NCI-H510A (cell line): ENCODE results near the gene PTDSS2.
A peak's percentile ranks its signal among the peaks of the same experiment; 100 is the strongest.
"Not testable (repeated sequence)": the region's sequence is repeated elsewhere in the genome, so short reads cannot be mapped to it uniquely, and the experiment has no call there.

Source experiments
- DNase-seq: peaks from one replicate; lab custom pipeline; 2025; lab: John Stamatoyannopoulos, UW

The PTDSS2 gene

DNA sequence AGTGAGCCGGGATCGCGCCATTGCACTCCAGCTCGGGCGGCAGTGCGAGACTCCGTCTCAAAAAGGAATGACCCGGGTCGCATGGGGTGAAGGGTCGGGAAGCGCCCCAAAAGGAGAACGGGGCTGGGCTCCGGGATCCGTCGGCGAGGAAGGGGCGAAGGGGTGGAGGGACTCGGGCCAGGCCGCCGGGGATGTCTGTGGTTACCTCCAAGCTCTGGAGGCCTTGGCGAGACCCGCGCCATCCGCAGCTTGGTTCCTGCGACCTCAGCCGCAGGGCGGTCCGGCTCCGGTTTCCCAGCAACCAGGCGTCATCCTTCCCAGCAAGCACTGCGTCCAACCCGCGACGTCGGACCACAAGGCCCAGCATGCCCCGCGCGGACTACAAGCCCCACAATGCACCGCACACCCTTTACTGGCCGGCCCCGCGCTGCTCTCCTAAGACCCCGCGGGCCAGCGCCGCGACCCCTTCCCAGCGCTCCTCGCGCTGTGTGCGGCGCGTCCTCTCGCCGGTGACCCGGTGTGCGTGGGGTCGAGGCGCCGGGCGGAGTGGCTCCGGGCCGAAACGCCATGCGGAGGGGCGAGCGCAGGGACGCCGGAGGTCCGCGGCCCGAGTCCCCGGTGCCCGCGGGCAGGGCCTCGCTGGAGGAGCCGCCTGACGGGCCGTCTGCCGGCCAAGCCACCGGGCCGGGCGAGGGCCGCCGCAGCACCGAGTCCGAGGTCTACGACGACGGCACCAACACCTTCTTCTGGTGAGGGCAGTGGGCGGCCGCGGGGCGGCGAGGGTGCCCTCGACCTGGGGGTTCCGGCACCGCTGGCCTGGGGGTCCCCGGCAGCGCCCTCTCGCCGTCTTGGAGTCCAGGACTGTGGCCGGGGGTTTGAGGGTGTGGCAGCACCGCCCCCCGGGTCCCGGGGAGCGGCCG, at the start of gene PTDSS2:
Gene PTDSS2, plus strand, starts transcription at position 391 of the 920 bp plus-strand sequence. Its CDS starts 177 bp downstream, at position 568.
- DNase-seq: peak; percentile 90

DNA sequence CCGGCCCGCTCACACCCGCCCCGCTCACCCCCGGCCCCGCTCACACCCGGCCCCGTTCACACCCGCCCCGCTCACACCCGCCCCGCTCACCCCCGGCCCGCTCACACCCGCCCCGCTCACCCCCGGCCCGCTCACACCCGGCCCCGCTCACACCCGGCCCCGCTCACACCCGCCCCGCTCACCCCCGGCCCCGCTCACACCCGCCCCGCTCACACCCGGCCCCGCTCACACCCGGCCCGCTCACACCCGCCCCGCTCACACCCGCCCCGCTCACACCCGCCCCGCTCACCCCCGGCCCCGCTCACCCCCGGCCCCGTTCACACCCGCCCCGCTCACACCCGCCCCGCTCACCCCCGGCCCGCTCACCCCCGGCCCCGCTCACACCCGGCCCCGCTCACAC, 48.9 kb upstream of the PTDSS2 start:
- DNase-seq: not testable (repeated sequence)

DNA sequence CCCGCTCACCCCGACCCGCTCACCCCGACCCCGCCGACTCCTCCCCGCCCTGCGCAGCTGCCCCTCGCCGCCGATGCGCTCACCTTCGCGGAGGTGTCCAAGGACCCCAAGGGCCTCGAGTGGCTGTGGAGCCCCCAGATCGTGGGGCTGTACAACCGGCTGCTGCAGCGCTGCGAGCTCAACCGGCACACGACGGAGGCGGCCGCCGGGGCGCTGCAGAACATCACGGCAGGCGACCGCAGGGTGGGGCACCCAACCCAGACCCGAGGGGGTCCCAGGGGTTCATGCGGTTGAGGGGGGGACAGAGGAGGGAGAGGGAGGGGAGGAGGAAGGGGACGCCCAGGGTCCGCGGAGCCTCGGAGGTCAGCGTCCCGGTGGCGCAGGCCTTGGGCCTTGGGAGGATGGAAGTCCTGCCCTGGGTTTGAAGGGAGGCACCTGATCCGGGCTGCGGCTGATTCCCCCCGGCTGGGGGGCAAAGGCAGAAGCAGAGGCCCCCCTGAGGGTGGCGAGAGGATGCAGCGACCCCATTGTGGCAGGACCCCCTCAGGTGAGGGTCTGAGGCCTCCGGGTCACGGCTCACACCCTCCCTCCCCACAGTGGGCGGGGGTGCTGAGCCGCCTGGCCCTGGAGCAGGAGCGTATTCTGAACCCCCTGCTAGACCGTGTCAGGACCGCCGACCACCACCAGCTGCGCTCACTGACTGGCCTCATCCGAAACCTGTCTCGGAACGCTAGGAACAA, 46.9 kb upstream of the PTDSS2 start:
- DNase-seq: no peak

DNA sequence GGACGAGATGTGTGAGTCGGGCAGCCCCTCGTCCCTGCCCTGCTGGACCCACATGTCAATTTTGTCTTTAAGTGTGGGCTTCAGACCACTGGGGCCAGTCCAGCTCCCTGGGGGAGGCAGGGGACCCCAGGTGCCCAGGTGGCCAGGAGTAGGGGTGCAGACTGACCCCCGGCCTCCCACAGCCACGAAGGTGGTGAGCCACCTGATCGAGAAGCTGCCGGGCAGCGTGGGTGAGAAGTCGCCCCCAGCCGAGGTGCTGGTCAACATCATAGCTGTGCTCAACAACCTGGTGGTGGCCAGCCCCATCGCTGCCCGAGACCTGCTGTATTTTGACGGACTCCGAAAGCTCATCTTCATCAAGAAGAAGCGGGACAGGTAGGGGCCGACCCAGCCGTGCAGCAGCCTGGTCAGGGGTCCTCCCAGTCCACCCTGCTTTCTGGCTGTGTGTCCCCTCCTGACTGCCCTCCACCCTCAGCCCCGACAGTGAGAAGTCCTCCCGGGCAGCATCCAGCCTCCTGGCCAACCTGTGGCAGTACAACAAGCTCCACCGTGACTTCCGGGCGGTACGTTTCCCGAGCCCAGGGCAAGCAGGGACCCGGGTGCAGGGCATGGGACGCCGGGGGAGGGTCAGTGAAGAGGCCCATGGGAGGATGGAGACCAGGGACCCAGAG, 46.2 kb upstream of the PTDSS2 start:
- no peak for DNase-seq

DNA sequence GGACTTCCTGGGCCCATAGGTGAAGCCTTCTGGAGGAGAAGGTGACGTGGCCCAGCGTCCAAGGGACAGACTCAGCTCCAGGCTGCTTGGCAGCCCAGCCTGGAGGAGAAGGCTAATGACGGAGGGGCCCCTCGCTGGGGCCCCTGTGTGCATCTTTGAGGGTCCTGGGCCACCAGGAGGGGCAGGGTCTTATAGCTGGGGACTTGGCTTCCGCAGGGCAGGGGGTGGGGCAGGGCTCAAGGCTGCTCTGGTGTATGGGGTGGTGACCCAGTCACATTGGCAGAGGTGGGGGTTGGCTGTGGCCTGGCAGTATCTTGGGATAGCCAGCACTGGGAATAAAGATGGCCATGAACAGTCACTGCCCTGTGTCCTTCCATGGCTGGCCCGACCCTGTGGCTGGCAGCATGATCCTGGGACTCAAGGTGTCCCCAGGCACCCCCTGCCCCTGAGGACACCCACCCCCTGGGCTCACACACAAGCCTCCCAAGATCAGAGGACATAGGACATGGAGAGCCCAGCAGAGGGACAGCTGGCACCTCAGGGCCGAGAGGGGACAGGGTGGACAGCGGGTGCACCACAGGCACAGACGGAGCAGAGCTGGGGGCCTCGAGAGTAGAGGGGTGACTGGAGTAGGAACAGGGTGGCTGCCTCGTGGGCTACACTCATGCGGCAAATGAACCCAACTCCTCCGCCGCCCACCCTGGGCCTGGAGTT, 45.4 kb upstream of the PTDSS2 start:
- no peak for DNase-seq

DNA sequence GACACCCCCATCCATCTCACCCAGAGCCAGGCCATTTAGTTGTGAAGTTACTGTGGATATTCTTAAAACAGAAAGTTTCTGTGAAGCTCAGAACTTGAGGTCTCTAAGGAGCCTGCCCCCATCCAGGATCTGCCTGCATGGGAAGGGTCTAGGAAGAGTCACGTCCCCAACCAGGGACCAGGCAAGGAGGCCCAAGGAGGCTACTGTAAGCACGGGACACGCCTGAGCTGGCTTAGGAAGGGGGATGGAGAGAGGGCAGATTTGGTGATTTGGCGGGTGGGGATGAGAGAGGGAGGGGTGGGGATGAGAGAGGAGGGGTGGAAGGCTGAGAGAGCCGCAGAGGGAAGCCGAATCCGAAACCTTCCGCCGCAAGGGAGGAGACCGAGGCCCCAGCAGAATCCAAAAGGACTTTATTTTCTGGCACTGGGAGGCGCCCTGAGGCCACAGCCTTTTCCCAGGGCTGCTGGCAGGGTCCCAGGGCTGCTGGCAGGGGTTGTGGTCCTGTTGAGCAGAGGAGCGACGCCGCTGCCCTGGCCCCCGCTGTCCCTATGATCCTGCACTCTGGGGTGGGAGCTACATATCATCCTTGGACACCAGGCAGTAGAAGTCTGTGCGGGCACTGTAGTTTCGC, 44.6 kb upstream of the PTDSS2 start:
- no peak for DNase-seq

DNA sequence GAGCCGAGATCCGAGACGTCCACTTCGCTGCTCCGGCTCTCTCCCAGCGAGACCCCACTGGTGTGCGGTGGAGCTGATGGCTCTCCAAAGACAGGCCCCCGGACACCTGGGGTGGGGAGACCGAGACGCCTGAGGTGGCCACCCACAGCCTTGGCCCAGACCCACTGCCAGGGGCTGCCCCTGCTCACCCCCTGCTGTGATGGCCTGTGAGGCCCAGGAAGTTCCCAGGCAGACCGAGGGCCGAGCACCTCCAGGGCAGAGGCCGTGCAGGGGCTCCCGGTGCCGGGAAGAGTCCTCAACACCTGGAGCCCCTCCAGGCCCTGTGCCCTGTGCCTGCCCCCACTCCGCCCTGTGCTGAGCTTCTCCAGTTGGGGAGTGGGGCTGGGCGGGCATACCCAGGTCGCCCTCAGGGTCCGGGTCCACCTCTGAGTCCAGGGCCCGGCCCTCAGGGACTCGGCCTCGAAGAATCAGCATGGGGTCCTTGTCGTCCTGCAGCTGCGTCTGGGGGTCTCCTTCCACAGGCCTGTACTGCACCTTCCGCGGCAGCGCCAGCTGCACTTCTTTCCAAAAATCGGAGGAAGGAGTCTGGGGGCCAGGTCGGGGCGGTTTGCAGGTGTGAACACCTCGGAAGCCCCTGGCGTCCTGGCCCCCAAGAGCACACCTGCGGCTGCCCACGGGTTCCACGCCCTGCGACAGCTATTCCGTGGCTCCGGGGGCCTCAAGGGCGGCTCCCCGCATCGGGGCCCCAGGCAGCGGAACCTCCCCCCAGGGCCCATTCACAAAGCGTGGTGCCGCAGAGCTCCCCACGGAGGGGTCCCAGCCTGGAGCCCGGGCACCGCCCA, 43.9 kb upstream of the PTDSS2 start:
- DNase-seq: no peak

DNA sequence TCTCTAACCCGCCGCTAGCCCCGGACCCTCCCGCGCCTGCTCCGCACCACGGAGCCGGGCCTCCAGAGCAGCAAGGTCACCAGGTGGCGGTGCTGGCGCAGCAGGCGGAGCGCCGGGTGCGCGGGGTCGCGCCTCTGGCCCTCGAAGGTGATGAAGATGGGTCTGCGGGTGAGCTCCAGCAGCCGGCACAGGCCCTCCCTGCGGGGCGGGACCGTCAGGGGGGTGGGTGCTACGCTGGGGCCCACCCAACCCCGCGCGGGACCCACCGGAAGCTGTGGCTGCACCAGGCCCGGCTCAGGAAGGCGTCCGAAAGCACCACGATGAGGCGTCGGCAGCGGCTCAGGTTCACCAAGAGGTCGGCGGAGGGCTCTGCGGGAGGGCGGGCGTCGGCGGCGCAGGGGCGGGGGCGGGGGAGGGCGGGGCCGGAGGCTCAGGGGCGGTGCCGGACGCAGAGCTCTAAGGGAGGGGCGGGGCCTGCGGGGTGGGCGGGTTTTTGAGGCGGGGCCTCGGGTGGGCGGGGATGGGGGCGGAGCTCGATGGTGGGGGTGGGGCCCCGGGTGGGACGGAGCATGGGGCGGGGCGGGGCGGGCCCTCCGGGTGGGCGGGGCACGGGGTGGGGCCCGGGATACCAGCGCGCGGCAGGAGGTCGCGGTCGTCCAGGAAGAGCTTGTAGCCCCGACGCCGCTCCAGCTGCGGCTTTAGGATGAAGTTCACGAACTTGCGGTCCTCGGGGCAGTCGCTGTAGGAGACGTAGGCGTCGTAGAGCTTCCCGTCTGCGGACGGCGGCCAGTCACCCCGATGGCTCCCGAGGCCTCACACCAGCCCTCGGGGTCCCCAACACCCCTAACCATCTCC, 43.1 kb upstream of the PTDSS2 start:
- DNase-seq: no peak

DNA sequence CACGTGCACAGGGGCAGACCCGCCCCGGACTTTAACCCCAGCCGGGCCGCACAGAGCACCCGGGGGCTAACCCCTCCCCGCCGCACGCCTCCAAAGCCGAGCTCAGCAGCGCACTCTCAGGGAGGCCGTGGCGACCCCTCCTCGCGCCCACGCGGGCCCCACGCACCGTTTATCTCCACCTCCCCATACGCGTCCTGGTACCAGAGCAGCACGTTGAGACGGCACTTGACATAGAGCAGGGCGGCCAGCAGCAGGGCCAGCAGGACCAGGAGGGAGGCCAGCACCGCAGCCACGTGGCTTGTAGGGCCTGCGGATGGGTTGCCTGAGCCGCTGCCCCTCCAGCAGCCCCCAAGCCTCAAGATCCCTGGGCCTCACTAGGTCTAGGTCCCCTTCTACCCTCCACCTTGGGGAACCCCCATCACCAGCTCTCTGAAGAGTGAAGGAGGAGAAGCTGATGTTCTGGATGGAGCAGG, 42.4 kb upstream of the PTDSS2 start:
- no peak for DNase-seq

DNA sequence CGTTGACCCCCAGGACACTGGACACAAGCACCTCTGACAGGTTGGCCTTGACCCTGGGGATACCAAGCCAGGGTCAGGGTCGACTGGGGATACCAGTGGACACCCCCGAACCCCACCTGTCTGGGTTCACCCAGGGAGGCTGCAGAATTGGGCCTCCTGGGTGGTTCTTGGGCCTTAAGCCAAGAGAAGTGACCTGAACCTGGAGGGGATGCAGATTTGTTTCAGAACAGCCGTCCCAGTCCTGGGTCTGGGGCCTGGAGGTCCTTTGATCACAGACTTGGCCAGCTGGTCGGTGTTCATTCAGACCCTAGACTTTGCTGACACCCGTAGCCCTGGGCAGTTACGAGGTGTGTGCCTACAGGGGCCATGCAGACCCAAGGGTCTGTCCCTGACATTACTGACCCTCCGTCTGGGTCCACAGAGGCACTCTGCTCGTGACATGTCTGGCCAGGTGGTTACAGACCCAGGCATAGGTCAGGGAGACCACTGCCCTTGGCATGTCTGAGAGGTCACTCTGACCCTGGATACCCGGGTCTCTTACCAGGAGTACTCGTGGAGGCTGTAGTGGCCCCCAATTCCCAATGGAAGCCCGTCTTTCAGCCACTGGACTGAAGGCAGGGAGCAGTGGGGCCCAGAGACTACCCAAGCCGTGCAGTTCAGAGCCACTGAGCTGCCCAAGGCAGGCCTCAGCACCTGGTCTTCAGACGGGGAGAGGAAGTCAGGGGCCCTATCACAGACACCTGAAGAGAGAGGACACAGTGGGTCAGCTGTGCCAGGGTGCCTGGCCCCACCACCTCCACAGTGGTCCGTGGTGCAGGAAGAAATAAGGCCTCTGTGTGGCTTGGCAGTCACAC, 41.7 kb upstream of the PTDSS2 start:
- DNase-seq: no peak

DNA sequence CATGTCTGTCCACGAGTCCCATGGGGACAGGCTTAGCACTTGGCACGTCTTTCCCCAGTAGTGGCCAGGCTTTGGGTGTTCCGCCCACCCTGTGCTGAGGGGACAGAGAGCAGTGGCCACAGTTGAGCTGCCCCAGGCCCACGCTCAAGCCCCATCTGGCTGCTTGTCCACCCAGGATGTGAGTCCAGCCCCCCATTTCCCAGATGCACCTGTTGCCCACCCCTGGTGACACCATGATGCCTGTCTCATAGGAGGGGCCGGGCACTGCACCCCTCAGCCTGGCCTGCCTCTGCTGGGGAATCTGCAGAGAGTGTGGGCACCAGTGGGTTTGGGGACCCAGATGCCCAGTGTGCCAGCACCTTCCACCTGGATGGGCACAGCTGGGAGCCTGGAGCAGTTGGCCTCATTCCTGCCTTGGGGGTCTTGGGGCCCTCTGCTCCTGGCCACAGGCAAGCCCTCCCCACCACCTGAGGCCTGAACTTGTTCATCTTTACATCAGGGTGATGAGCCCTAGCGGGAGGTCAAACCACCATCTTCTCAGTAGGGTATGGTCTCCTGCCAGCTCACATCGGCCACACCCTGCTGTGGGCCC, 41.0 kb upstream of the PTDSS2 start:
- no peak for DNase-seq

DNA sequence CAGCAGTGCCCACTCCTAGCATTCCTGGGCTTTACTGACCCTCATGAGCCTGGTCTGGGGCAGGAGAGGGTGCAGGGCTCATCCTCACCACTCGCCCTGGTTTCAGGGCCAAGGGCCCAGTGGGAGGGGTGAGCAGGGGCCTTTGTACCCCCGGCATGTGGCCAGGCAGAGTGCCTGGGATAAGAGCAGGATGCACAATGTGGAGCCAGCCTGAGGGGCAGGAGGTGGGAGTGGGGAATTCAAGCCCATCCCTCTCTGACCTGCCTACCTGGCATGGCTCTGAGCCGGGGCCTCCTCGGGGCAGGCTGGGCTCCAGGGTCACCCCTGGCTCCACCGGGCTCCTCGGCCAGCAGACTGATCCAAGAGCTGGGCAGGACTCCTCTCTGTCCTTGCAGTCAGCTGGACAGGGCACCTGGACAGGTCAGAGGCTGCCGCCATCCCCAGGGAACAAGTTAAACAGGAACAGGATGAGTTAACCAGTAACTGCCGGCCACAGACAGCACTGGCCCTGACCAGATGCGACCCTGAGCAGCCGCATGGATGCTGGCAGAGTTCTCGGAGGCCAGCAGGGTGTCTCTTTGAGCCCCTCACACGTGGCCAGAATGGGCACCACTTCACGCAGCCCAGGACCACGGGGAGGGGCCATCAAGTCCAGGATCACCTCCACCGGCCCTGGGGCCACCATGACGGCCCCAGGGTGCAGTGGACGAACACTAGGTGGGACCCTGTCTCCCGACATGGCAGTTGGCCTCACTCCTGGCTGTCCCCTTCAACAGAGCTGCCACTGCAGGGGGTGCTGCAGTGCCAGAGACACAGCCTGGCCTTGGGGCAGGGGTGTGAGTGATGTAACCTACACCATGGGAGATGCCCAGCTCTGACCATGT, 40.2 kb upstream of the PTDSS2 start:
- no peak for DNase-seq

DNA sequence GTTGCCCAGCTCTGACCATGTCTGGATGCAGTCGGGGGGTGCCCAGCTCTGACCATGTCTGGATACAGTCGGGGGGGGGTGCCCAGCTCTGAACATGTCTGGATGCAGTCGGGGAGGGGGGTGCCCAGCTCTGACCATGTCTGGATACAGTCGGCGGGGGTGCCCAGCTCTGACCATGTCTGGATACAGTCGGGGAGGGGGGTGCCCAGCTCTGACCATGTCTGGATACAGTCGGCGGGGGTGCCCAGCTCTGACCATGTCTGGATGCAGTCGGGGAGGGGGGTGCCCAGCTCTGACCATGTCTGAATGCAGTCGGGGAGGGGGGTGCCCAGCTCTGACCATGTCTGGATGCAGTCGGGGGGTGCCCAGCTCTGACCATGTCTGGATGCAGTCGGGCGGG, 39.4 kb upstream of the PTDSS2 start:
- not testable (repeated sequence) for DNase-seq

DNA sequence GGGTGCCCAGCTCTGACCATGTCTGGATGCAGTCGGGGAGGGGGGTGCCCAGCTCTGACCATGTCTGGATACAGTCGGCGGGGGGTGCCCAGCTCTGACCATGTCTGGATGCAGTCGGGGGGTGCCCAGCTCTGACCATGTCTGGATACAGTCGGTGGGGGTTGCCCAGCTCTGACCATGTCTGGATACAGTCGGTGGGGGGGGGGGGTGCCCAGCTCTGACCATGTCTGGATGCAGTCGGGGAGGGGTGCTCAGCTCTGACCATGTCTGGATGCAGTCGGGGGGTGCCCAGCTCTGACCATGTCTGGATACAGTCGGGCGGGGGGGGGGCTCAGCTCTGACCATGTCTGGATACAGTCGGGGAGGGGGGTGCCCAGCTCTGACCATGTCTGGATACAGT, 38.6 kb upstream of the PTDSS2 start:
- DNase-seq: not testable (repeated sequence)

DNA sequence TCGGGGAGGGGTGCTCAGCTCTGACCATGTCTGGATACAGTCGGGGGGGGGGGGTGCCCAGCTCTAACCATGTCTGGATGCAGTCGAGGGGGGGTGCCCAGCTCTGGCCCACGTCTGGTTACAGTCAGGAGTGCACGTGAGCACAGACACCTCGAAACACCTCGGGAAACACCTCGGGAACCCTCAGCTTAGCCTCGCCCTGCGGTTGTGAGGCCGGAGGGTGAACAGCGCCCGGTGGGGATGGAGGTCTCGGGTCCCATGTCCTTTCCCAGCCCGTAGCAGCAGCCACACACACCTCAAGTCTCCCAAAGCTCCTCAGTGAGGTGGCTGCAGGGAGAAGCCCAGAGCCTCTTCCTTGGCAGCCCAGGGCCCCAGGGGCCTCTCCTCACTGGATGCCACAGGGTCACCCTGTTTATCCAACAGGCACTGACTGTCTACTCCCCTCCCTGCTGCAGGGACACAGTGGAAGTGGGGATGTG, 37.4 kb upstream of the PTDSS2 start:
- DNase-seq: no peak

DNA sequence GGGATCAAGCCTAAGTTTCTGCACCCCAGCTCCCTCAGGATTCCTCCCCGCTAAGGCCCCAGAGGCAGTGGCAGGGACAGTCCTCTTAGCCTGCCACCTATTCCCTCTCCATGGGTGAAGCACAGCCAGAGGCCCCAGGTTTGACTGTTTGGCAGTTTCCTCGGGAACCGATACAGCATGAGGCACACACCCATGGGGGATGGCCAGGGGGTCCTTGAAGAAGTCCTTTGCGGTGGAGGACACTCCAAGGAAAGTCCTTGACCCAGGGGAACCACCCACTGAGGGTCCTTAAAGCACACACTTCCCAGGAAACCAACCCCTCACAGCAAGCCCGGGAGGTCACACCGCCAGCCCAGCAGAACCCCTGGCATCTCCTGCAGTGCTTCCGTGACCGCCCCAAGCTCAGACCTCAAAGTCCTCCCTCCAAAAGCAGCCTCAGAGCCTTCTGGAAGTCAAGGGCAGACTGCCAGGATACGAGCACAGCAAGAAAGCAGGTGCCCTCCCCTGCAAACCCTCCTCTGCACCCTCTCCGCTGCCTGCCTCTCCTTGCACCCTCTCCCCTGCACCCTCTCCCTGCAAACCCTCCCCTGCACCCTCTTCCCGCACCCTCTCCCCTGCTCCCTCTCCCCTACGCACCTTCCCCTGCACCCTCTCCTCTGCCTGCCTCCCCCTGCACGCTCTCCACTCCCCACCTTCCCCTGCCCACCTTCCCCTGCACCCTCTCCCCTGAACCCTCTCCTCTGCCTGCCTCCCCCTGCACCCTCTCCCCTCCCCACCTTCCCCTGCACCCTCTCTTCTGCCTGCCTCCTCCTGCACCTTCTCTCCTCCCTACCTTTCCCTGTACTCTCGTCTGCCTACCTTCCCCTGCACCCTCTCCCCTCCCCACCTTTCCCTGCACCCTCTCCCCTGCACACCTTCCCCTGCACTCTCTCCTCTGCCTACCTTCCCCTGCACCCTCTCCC, 36.7 kb upstream of the PTDSS2 start:
- no peak for DNase-seq
